ENCODE data around the gene SLC9A7.
A peak's percentile ranks its signal among the peaks of the same experiment; 100 is the strongest.

Gene SLC9A7

DNA sequence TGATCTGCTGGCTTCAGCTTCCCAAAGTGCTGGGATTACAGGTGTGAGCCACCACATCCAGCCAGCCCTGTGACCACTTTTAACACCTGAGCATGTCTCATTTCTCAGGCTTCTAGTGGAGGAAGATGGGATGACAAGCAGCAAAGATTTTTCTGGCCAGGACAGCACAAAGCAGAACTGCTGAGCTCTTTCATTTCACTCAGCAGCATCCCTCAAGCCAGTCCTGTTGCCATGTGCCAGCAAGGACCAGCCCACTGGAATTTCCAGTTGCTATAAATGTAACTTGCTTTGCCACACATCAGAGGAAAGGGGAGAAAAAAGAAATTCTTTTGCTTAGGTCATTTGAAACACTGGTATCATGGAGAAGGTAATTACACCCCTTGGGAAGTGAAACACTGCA, 75.9 kb downstream of the SLC9A7 start:
- H3K4me3 ChIP-seq (ENCODE audit: low read depth, low read length), result no peak overlapping the region
- TF ChIP-seq, protein P1, sequence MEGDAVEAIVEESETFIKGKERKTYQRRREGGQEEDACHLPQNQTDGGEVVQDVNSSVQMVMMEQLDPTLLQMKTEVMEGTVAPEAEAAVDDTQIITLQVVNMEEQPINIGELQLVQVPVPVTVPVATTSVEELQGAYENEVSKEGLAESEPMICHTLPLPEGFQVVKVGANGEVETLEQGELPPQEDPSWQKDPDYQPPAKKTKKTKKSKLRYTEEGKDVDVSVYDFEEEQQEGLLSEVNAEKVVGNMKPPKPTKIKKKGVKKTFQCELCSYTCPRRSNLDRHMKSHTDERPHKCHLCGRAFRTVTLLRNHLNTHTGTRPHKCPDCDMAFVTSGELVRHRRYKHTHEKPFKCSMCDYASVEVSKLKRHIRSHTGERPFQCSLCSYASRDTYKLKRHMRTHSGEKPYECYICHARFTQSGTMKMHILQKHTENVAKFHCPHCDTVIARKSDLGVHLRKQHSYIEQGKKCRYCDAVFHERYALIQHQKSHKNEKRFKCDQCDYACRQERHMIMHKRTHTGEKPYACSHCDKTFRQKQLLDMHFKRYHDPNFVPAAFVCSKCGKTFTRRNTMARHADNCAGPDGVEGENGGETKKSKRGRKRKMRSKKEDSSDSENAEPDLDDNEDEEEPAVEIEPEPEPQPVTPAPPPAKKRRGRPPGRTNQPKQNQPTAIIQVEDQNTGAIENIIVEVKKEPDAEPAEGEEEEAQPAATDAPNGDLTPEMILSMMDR (IDR thresholded peaks at IDR 0.05; ENCODE audit: low read depth, low read length, missing control alignments), result peak; percentile 12
- in situ Hi-C loops (cut with HindIII; ENCODE audit: low sequenced_read_pairs), result no loop called here
- no peak for DNase-seq (ENCODE audit: low read depth)

DNA sequence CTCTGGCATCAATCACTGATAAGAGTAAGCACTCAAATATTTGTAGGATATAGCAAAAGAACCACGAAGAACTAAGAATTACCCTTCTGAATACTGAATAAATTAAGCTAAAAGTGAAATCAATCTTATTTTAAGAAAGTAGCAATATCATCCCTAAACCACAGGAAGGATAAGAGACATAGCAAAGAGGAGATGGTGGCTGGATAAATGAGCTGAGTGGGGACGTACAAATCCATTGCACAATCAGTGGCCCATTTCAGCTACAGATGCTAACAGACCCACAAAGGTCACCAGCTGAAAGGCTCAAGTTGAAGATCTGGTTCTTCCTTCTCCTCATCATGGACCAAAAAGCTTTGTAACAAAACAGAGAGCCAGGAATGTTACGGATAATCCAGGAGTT, 77.1 kb downstream of the SLC9A7 start:
- in situ Hi-C loops (cut with HindIII; ENCODE audit: low sequenced_read_pairs), result no loop called here
- DNase-seq (ENCODE audit: low read depth), result no peak
- H3K4me3 ChIP-seq (ENCODE audit: low read depth, low read length), result no peak overlapping the region
- TF ChIP-seq, protein P1 (IDR thresholded peaks at IDR 0.05; ENCODE audit: low read depth, low read length, missing control alignments), result no peak

DNA sequence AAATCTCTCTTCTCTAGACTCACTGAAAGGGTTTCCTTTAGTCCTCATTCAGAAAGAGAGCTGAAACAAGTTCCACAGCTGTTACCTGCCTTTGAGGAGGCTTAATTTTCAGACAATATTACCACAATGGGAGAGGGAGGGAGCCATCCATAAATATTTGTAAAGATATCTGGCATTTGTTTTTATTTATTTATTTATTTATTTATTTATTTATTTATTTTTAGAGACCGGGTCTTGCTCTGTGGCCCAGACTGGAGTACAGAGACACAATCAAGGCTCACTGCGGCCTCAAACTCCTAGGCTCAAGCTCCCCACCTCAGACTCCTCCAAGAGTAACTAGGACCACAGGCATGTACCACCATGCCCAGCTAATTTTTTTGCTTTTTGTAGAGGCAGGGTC, 80.7 kb downstream of the SLC9A7 start:
- no peak for DNase-seq (ENCODE audit: low read depth)
- TF ChIP-seq, protein P1 (IDR thresholded peaks at IDR 0.05; ENCODE audit: low read depth, low read length, missing control alignments), result no peak
- in situ Hi-C loops (cut with HindIII; ENCODE audit: low sequenced_read_pairs), result no loop called here
- no peak overlapping the region for H3K4me3 ChIP-seq (ENCODE audit: low read depth, low read length)

DNA sequence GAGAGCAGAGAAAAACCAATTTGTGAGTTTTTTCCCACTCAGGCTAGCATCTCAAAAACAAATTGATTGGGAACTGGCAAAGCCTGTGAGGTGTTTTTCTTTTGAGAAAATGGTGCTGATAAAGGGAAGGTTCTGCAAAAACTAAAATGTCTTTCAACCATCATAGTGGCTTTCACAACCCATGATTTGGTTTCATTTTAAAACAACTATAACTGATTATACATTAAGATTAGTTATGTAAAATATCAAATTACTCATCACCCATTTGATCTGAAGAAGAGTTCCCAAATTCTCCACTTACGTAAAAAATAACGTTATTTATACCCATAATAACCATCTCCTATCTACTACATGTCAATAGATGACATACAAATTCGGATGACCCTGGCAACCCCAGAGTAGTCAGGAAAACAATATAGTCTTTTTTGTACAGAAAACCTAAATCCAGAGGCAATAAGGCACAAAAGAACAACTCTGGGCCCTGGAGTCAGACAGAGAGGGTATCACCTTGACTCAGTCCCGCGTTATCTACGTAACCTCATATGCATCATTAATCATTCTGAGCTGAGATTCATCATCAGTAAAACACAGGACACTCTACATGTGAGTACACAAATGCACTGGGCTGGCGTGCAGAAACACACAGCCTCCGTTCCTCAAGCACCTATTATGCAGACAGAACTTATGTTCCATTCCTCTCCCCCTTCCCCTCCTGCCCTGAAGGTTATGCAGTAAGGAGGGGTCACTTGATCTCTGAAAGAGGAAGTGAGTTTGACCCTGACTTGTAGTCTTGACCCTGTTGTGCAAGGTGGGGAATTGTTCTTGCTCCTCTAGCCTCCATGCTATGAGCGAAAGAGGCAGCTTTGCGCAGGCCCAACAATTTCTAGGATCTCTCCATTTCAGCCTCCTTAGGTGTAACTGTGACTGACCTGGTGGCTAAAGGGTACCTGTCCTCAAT, 82.2 kb downstream of the SLC9A7 start:
- TF ChIP-seq, protein P1 (IDR thresholded peaks at IDR 0.05; ENCODE audit: low read depth, low read length, missing control alignments), result no peak
- no peak overlapping the region for H3K4me3 ChIP-seq (ENCODE audit: low read depth, low read length)
- in situ Hi-C loops (cut with HindIII; ENCODE audit: low sequenced_read_pairs), result no loop called here
- no peak for DNase-seq (ENCODE audit: low read depth)

DNA sequence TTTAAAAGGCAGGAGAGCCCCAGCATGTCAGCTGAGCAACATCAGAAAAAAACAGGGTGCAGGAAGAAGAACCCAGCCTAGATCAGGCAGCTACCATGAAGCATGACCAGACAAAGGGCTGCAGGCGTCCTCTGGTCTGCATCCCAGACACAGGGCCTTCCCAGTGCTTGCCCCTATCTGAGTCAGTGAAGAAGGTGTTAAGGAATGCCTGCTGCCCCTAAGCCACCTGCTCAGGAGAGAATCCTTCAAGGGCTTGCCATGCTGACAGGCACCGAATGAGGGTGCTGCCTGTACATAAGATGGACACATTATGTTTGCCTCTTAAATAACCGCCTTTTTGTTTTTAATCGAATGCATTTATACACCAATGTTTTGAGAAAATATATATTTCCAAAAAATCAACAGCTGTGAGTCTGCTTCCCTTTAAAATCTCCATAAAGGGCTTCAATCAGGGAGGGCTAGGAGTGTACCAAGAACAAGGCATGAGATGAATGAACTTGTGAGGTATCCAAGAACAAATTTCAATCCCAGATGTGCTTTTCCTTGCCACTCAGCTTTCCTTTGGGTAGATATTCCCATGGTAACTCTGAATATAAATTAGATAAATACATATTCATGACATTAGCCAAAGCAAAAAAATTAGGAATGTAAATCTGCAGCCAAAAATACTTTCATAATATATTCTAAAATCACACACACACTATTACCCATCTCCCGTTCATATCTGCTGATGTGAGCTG, 85.1 kb downstream of the SLC9A7 start:
- H3K4me3 ChIP-seq (ENCODE audit: low read depth, low read length), result no peak overlapping the region
- in situ Hi-C loops (cut with HindIII; ENCODE audit: low sequenced_read_pairs), result no loop called here
- DNase-seq (ENCODE audit: low read depth), result no peak
- TF ChIP-seq, protein P1 (IDR thresholded peaks at IDR 0.05; ENCODE audit: low read depth, low read length, missing control alignments), result no peak

DNA sequence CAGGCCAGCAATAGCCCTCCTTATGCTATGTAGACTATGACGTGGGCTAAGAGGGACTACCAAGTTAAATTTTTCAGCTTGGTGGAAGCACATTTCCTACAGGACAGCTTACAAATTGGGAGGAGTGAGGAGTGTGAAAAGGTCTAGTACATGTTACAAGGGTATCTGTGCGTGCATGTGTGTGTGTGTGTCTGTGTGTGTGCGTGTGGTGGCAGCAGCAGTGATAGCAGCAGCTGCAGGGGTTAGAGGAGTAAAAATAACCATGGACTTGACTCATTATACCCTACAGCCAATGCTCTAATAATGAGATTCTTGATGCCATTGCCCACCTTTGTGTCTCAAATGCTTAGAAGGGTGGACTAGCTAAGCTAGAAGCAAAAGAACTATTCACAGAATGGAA, 88.6 kb downstream of the SLC9A7 start:
- in situ Hi-C loops (cut with HindIII; ENCODE audit: low sequenced_read_pairs), result no loop called here
- H3K4me3 ChIP-seq (ENCODE audit: low read depth, low read length), result no peak overlapping the region
- TF ChIP-seq, protein P1 (IDR thresholded peaks at IDR 0.05; ENCODE audit: low read depth, low read length, missing control alignments), result no peak
- no peak for DNase-seq (ENCODE audit: low read depth)

Measured in astrocyte of the cerebellum (primary cell).